HEK293 (cell line): ENCODE data around the gene ZNF473.

ENCODE experiments used
- CTCF ChIA-PET: fragments of 350-600 bp; formaldehyde crosslinking; extraction: SDS; loops from one replicate; lab custom pipeline; 2021; ENCODE audit warnings: antibody characterized with exemption; lab: Yijun Ruan, JAX
- POLR2A ChIA-PET: fragments of 300-600 bp; formaldehyde crosslinking; extraction: SDS; loops from one replicate; lab custom pipeline; 2020; ENCODE audit warnings: antibody characterized with exemption, inconsistent platforms; lab: Yijun Ruan, JAX
- H3K27ac ChIP-seq: fragments of 200-500 bp; sonication (Bioruptor generic); 2 replicates; pipeline ENCODE4 v1.5.1; 2014; ENCODE audit warnings: low read depth, low read length, control low read depth, inconsistent platforms; ENCODE audit errors: extremely low read depth
- H3K36me3 ChIP-seq, 2 experiments: fragments of 200-500 bp in 1 of 2; sonication (Bioruptor generic) in 1 of 2; 1 replicate in 1 of 2; 2 replicates in 1 of 2; pipeline ENCODE4 v1.5.1; 2014 to 2017; ENCODE audit warnings: inconsistent platforms in 2 of 2, low read length in 2 of 2; ENCODE audit not compliant: control insufficient read depth in 2 of 2, insufficient read depth in 1 of 2
- H3K4me1 ChIP-seq: fragments of 200-500 bp; sonication (Bioruptor generic); 2 replicates; pipeline ENCODE4 v1.5.1; 2014; ENCODE audit warnings: mild to moderate bottlenecking, low read length, inconsistent platforms; ENCODE audit not compliant: control insufficient read depth, insufficient read depth
- H3K4me3 ChIP-seq: 2 replicates; pipeline ENCODE4 v1.5.1; 2011; ENCODE audit warnings: low read depth, mild to moderate bottlenecking, control low read depth, low read length, moderate library complexity
- H3K9me3 ChIP-seq: fragments of 200-500 bp; sonication (Bioruptor generic); 2 replicates; pipeline ENCODE4 v1.5.1; 2014; ENCODE audit warnings: low read depth, low read length, inconsistent platforms; ENCODE audit not compliant: control insufficient read depth, insufficient read depth
- AEBP2 ChIP-seq: fragments of 450-650 bp; formaldehyde crosslinking; IDR thresholded peaks from 2 replicates; pipeline ENCODE4 v1.5.1; 2016; ENCODE audit warnings: missing biosample characterization, missing genetic modification characterization, borderline replicate concordance
- GLI4 ChIP-seq: fragments of 450-650 bp; formaldehyde crosslinking; IDR thresholded peaks from 2 replicates; pipeline ENCODE4 v1.5.1; 2016; ENCODE audit warnings: missing biosample characterization, missing genetic modification characterization
- HIC1 ChIP-seq: fragments of 450-650 bp; formaldehyde crosslinking; IDR thresholded peaks from 2 replicates; pipeline ENCODE4 v1.5.1; 2016; ENCODE audit warnings: missing biosample characterization, missing genetic modification characterization
- KLF17 ChIP-seq: fragments of 450-650 bp; formaldehyde crosslinking; IDR thresholded peaks from 2 replicates; pipeline ENCODE4 v1.5.1; 2016; ENCODE audit warnings: missing biosample characterization, missing genetic modification characterization
- KLF9 ChIP-seq: fragments of 450-650 bp; formaldehyde crosslinking; IDR thresholded peaks from 2 replicates; pipeline ENCODE4 v1.5.1; 2016; ENCODE audit warnings: missing biosample characterization, missing genetic modification characterization, low read depth
- MZF1 ChIP-seq: fragments of 450-650 bp; formaldehyde crosslinking; IDR thresholded peaks from 2 replicates; pipeline ENCODE4 v1.5.1; 2017; ENCODE audit warnings: missing biosample characterization, missing genetic modification characterization, borderline replicate concordance
- PBX3 ChIP-seq: sonication (generic); formaldehyde crosslinking; IDR thresholded peaks from 2 replicates; pipeline ENCODE4 v1.8.1; 2022; ENCODE audit warnings: mild to moderate bottlenecking, moderate library complexity, missing genetic modification reagents
- PRDM1 ChIP-seq: fragments of 450-650 bp; formaldehyde crosslinking; IDR thresholded peaks from 2 replicates; pipeline ENCODE4; 2016; ENCODE audit warnings: missing biosample characterization, missing genetic modification characterization
- PRDM6 ChIP-seq: fragments of 450-650 bp; formaldehyde crosslinking; IDR thresholded peaks from 2 replicates; pipeline ENCODE4 v1.5.1; 2017; ENCODE audit warnings: missing biosample characterization, missing genetic modification characterization
- ZBTB11 ChIP-seq: fragments of 450-650 bp; formaldehyde crosslinking; conservative IDR thresholded peaks from 2 replicates; pipeline ENCODE4 v1.5.1; 2016; ENCODE audit warnings: low read depth, missing biosample characterization, missing genetic modification characterization
- ZBTB20 ChIP-seq: fragments of 450-650 bp; formaldehyde crosslinking; IDR thresholded peaks from 2 replicates; pipeline ENCODE4 v1.5.1; 2016; ENCODE audit warnings: missing biosample characterization, missing genetic modification characterization
- ZEB2 ChIP-seq: fragments of 450-650 bp; formaldehyde crosslinking; IDR thresholded peaks from 2 replicates; pipeline ENCODE4 v1.5.1; 2016; ENCODE audit warnings: missing biosample characterization, missing genetic modification characterization
- ZNF138 ChIP-seq: fragments of 450-650 bp; formaldehyde crosslinking; IDR thresholded peaks from 2 replicates; pipeline ENCODE4 v1.5.1; 2016; ENCODE audit warnings: missing biosample characterization, missing genetic modification characterization, borderline replicate concordance
- ZNF324 ChIP-seq: fragments of 450-650 bp; formaldehyde crosslinking; IDR thresholded peaks from 2 replicates; pipeline ENCODE4 v1.5.1; 2016; ENCODE audit warnings: missing biosample characterization, missing genetic modification characterization
- ZNF394 ChIP-seq: fragments of 450-650 bp; formaldehyde crosslinking; IDR thresholded peaks from 2 replicates; pipeline ENCODE4 v1.5.1; 2016; ENCODE audit warnings: missing biosample characterization, missing genetic modification characterization, mild to moderate bottlenecking, moderate library complexity, borderline replicate concordance
- ZNF561 ChIP-seq: fragments of 450-650 bp; IDR thresholded peaks from 2 replicates; pipeline ENCODE4 v1.5.1; 2018; ENCODE audit warnings: missing biosample characterization, missing genetic modification characterization, borderline replicate concordance
- ZNF747 ChIP-seq: fragments of 450-650 bp; formaldehyde crosslinking; IDR thresholded peaks from 2 replicates; pipeline ENCODE4 v1.5.1; 2016; ENCODE audit warnings: missing biosample characterization, missing genetic modification characterization
- ZNF76 ChIP-seq: fragments of 450-650 bp; formaldehyde crosslinking; IDR thresholded peaks from 2 replicates; pipeline ENCODE4; 2016; ENCODE audit warnings: low read depth, missing biosample characterization, missing genetic modification characterization, borderline replicate concordance
- ZNF843 ChIP-seq: fragments of 450-650 bp; formaldehyde crosslinking; IDR thresholded peaks from 2 replicates; pipeline ENCODE4 v1.5.1; 2016; ENCODE audit warnings: missing biosample characterization, missing genetic modification characterization

ZNF473 gene

GRCh38 chr19:50025794-50026549 lies at the start of gene ZNF473:
Gene ZNF473, plus strand, starts transcription at chr19:50026005. Its CDS starts 5,078 bp downstream, at chr19:50031083.
- H3K4me1 ChIP-seq: peaks cover 6% of the 10 kb centered on the region
- CTCF ChIA-PET: interaction anchor here (0.7 to 1.4 kb wide), 2 partner anchors 42 to 111 kb away, joined by 3 read pairs; no protein-coding TSS in a partner anchor
- H3K36me3 ChIP-seq: peaks cover 12 to 31% of the 10 kb centered on the region in 2 experiments; a peak in 2 of 3 replicates
- H3K27ac ChIP-seq: peak within 1 kb of the TSS; percentile 47; the same call in 1 of the 2 replicates
- POLR2A ChIA-PET: interaction anchor here (1.0 to 2.4 kb wide), 5 partner anchors 10 to 157 kb away, joined by 3 to 15 read pairs (median 4); partner anchors contain the start of genes ATF5 and NUP62
- H3K4me3 ChIP-seq: peak within 1 kb of the TSS; percentile 90
- no peaks in the 10 kb centered on the region for H3K9me3 ChIP-seq
- no peak for TF ChIP-seq HIC1 (tag by site-specific recombination)
- TF ChIP-seq MZF1 (tag by site-specific recombination): peak; percentile 69; the same call in 1 of the 2 replicates
- no peak for TF ChIP-seq ZNF138 (tag by site-specific recombination)
- TF ChIP-seq KLF9 (tag by site-specific recombination): peak; percentile 53; the same call in 1 of the 2 replicates
- peak; percentile 40; the same call in 1 of the 2 replicates for TF ChIP-seq ZNF843 (tag by site-specific recombination)
- no peak for TF ChIP-seq PRDM6
- TF ChIP-seq AEBP2: no peak
- peak; percentile 79 for TF ChIP-seq PBX3 (CRISPR knock-in tag)
- peak; percentile 98 for TF ChIP-seq ZNF76 (tag by site-specific recombination)
- TF ChIP-seq ZNF561: peak; percentile 74; the same call in 1 of the 2 replicates
- no peak for TF ChIP-seq ZNF747 (tag by site-specific recombination)
- no peak for TF ChIP-seq ZBTB20 (tag by site-specific recombination)
- TF ChIP-seq PRDM1 (tag by site-specific recombination): no peak
- 0 out of 2 replicates have a peak, but pooled peaks have one; percentile 39 for TF ChIP-seq KLF17
- TF ChIP-seq ZBTB11 (tag by site-specific recombination): peak; percentile 86
- TF ChIP-seq ZNF324: 0 out of 2 replicates have a peak, but pooled peaks have one; percentile 32
- no peak for TF ChIP-seq ZEB2
- no peak for TF ChIP-seq GLI4
- TF ChIP-seq ZNF394 (tag by site-specific recombination): peak; percentile 87
